Kidney (tissue), 14 donors: ENCODE data around the gene PRKAR1B. TPM values are rescaled to one million over a fixed set of nuclear protein-coding genes. Genes with fewer than 3 reads are reported as not detected.

Experiments
- DNase-seq, 5 donors: peaks; one replicate each; pipeline ENCODE4 v3.0.0-alpha.2; 2013 to 2020
- FAIRE-seq: peaks from 2 replicates; lab custom pipeline; 2012; peaks lifted over from hg19 to GRCh38; lab: Jason Lieb, UNC
- H3K27ac ChIP-seq, 2 donors: one replicate each; pipeline ENCODE4 v1.7.0; 2013; ENCODE audit warnings: low read depth in 2 of 2, low read length in 2 of 2, inconsistent platforms in 1 of 2
- H3K27me3 ChIP-seq: one replicate; pipeline ENCODE4 v1.7.1; 2013; ENCODE audit warnings: low read length, inconsistent platforms; ENCODE audit not compliant: control insufficient read depth, insufficient read depth
- H3K36me3 ChIP-seq, 3 donors: one replicate each; pipeline versions ENCODE4 v1.7.0 to v1.7.1; 2013; ENCODE audit warnings: low read length in 3 of 3, control low read depth in 1 of 3, inconsistent platforms in 1 of 3; ENCODE audit not compliant: insufficient read depth in 3 of 3, control insufficient read depth in 2 of 3
- H3K4me1 ChIP-seq, 3 donors: one replicate each; pipeline versions ENCODE4 v1.7.0 to v1.7.1; 2013; ENCODE audit warnings: low read length in 3 of 3, inconsistent platforms in 1 of 3, low read depth in 1 of 3; ENCODE audit not compliant: control insufficient read depth in 2 of 3, insufficient read depth in 2 of 3
- H3K4me3 ChIP-seq, 3 donors: one replicate each; pipeline versions ENCODE4 v1.7.0 to v1.8.1; 2013; ENCODE audit warnings: low read length in 3 of 3, control low read depth in 1 of 3, inconsistent platforms in 1 of 3
- H3K9ac ChIP-seq, 3 donors: one replicate each; pipeline versions ENCODE4 v1.7.0 to v1.7.1; 2013; ENCODE audit warnings: low read length in 3 of 3, control low read depth in 1 of 3, inconsistent platforms in 1 of 3
- H3K9me3 ChIP-seq, 3 donors: one replicate each; pipeline versions ENCODE4 v1.7.0 to v1.7.1; 2013; ENCODE audit warnings: low read length in 3 of 3, control low read depth in 1 of 3, inconsistent platforms in 1 of 3; ENCODE audit not compliant: control insufficient read depth in 2 of 3, insufficient read depth in 1 of 3
- CTCF ChIP-seq: IDR thresholded peaks from 3 replicates; pipeline ENCODE4 v1.5.1; 2012; ENCODE audit warnings: mild to moderate bottlenecking, moderate library complexity, borderline replicate concordance; ENCODE audit not compliant: insufficient read depth; ENCODE audit errors: extremely low read depth
- intact Hi-C: fragments of 100-400 bp; cut with DNase I; formaldehyde crosslinking; loops from one replicate; pipeline ENCODE4 v1.11.1; 2022
- polyA plus RNA-seq: library from polyadenylated mRNA; stranded (reverse); fragments of 350-450 nt; fragmentation: Illumina TruSeq; extraction: RNeasy Lipid Tissue Mini Kit (QIAGEN cat#74804); gene quantifications from one replicate; pipeline ENCODE4 v1.2.3, GENCODE V29; 2014; ENCODE audit warnings: low read depth, low replicate concordance; ENCODE audit not compliant: insufficient read depth
- total RNA-seq: library from RNA; stranded (reverse); fragmentation: NEBNext Ultra II Directional; extraction: Animal tissue kit (Norgen Biotek cat#: 25700); gene quantifications from one replicate; pipeline ENCODE4 v1.2.1, GENCODE V29; 2021
- donor health status: control.
- donor health status: control.
- donor health status: control.
- donor health status: control.
- donor health status: control.
- donor health status: DM: yes; HTN: yes; CAD: no.
- donor health status: Normal renal cell carcinoma (clear cell type).

Gene PRKAR1B
- total and polyA plus RNA-seq, 2 donors from 2014 or later, result 15.9 to 21.4 TPM

- no peak overlapping the region for H3K27ac ChIP-seq
- peaks cover 0 to 8% (median 1%) of the 10 kb centered on the region in 3 donors for H3K4me1 ChIP-seq
- H3K36me3 ChIP-seq, result no peaks in the 10 kb centered on the region
- no peak for FAIRE-seq
- no peaks in the 10 kb centered on the region for H3K9me3 ChIP-seq
- H3K4me3 ChIP-seq, result no peak overlapping the region
- no peak for TF ChIP-seq CTCF
- no peaks in the 10 kb centered on the region for H3K27me3 ChIP-seq
- H3K9ac ChIP-seq, result no peak overlapping the region
- intact Hi-C loops, result no loop called here
- DNase-seq, result peak in 2 of 5 donors; percentile 32 to 57
These were observed 218.5 kb downstream of the PRKAR1B start for GRCh38 chr7:508461-509170.

GRCh38 chr7:507623-508300, 219.3 kb downstream of the PRKAR1B start:
- H3K27ac ChIP-seq, result no peak overlapping the region
- no peaks in the 10 kb centered on the region for H3K36me3 ChIP-seq
- H3K27me3 ChIP-seq, result no peaks in the 10 kb centered on the region
- DNase-seq, result peak in 2 of 5 donors; percentile 30 to 57
- H3K9ac ChIP-seq, result no peak overlapping the region
- TF ChIP-seq CTCF, result no peak
- H3K4me3 ChIP-seq, result no peak overlapping the region
- peaks cover 0 to 14% (median 8%) of the 10 kb centered on the region in 3 donors for H3K4me1 ChIP-seq
- intact Hi-C loops, result no loop called here
- no peaks in the 10 kb centered on the region for H3K9me3 ChIP-seq
- FAIRE-seq, result no peak

GRCh38 chr7:506921-507622, 220.0 kb downstream of the PRKAR1B start:
- no peak for TF ChIP-seq CTCF
- Histone ChIP-seq H3K4me3 (no peak overlapping the region), H3K9ac (no peak overlapping the region), H3K4me1 (peaks cover 0 to 17% (median 9%) of the 10 kb centered on the region in 3 donors), H3K36me3 (no peaks in the 10 kb centered on the region), H3K27me3 (no peaks in the 10 kb centered on the region), H3K27ac (no peak overlapping the region), H3K9me3 (no peaks in the 10 kb centered on the region)
- no peak for FAIRE-seq
- intact Hi-C loops, result no loop called here
- DNase-seq, result peak in 1 of 5 donors; percentile 61
